HG03520 (cell line): Measurements from ENCODE around the gene SCAMP2.
"Not testable (repeated sequence)": the region's sequence is repeated elsewhere in the genome, so short reads cannot be mapped to it uniquely, and the experiment has no call there.

Experiments used
- ATAC-seq: cut with Tn5 transposase; IDR thresholded peaks from one replicate; pipeline ENCODE4 v1.9.1; 2021; ENCODE audit warnings: mild to moderate bottlenecking, moderate library complexity; ENCODE audit not compliant: unreplicated experiment

The SCAMP2 gene

DNA sequence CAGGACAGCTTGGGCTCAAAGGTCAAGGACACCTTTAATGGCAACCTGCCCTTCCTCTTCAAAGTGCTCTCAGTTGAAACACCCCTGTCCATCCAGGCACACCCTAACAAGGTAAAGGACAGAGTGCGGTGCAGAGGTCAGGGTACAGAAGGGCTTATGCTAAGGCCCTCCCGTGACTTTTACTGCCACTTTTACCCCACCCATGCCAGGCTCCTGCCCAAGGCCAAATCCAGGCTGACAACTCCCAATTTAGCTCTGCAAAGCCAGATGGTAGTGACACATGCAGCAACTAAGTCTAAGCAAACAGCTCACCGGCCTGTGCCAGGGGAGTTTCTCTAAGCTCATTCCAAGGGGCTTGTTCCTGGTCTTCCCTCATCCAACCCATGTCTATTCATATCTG lies 18.3 kb upstream of the SCAMP2 start:
- ATAC-seq: no peak

DNA sequence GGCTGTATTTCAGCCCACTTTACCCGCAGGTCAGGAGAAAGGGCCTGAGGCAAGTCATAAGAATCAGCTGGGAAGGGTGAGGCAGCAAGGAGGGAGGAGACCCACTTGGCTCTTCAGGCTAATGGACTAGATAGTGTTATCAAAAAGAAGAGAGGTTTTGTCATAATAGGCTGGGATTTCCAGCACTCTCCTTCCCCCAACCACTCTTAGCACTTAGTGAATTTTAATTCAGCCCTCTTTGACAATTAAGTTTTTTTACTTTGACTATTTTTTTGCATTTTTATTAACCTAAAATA lies 17.4 kb upstream of the SCAMP2 start:
- no peak for ATAC-seq

DNA sequence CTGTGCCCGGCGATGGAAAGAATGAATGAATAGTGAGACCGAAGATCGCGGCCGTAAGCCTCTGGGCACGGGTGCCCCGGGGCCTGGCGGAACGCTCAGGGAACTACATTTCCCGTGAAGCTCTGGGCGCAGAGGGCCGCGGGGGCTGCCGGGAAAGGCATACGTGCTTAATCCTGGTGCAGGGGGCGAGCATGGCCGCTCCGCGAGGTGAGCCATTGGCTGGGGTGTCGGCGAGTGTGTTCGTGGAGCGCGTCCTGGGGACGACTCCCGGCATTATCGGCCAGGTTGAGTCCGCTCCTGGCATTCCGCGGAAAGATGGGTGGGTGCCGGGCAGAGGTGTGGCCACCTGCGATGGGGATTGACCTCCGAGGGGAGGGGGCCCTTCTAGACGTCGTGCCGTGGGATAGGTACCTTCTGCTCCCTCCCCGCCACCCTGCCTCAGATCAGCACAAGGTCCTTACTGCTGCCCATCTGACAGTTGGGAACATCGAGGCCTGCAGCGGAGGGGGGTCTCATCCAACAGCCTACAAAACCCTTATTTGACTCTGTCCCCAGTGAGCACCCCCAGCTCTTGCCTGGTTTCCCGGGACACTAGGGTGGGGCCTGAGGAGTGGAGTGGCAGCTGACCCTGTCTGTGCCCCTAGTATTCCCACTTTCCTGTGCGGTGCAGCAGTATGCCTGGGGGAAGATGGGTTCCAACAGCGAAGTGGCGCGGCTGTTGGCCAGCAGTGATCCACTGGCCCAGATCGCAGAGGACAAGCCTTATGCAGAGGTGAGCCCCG lies 16.9 kb upstream of the SCAMP2 start, which contains the start of gene MPI:
MPI (plus strand) TSS at position 160 of the 782 bp plus-strand sequence; CDS start at position 192, 32 bp downstream.
- ATAC-seq: peak; percentile 77

DNA sequence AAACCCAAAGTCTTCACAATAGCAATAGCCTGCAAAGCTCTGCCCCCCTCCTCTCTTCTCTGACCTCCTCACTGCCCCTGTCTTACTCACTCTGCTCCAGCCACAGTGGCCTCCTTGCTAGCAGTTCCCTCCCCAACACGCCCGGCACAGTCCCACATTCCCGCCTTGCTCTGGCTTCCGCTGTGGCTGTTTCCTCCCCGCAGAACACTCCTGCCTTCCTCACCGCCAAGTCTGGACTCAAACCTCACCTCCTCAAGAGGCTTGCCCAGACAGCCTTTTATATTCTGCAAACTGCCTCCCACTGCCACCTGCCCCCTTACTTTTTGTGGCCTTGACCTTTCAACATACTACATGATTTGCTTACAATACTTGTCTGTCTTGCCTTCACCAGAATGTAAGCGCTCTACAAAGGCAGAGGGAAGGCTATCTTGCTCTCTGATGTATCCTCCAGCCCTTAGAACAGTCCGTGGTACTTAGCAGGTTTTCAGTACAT lies 16.3 kb upstream of the SCAMP2 start:
- ATAC-seq: no peak

DNA sequence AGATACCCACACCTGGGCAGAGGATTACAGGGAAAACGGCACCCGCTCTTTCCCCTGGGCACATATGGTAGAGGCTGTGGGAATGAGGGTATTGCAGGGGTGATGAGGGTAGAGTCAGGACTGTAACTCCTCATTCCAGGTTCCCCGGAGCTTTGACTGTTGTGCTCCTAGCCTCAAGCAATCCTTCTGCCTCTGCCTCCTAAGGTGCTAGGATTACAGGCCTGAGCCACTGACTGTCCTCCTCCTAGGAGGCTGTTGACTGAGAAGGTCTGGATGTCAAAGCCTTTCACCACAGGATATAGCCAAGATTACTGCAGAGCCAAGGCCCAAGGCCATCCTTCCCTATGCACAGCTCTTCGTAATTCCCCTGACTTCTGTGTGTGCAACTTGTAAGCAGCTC lies 15.6 kb upstream of the SCAMP2 start:
- ATAC-seq: no peak

DNA sequence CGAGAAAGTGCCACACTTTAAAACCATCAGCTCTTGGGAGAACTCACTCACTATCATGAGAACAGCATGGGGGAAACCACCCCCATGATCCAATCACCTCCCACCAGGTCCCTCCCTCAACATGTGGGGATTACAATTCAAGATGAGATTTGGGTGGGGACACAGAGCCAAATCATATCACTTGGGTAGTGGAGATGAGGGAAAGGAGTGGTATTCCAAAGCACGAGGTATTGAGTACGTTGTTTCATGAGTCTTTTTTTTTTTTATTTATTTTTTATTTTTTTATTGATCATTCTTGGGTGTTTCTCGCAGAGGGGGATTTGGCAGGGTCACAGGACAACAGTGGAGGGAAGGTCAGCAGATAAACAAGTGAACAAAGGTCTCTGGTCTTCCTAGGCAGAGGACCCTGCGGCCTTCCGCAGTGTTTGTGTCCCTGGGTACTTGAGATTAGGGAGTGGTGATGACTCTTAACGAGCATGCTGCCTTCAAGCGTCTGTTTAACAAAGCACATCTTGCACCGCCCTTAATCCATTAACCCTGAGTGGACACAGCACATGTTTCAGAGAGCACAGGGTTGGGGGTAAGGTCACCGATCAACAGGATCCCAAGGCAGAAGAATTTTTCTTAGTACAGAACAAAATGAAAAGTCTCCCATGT lies 14.5 kb upstream of the SCAMP2 start:
- not testable (repeated sequence) for ATAC-seq

DNA sequence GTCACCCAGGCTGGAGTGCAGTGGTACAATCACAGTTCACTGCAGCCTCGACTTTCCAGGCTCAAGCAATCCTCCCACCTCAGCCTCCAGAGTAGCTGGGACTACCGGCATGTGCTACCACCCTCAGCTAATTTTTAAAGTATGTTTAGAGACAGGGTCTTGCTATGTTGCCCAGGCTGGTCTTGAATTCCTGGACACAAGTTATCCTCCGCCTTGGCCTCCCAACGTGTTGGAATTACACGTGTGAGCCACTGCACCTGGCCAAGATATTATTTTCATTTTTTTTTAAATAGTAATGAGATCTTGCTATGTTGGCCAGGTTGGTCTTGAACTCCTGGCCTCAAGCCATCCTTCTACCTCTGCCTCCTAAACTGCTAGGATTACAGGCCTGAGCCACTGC lies 12.3 kb upstream of the SCAMP2 start:
- no peak for ATAC-seq

DNA sequence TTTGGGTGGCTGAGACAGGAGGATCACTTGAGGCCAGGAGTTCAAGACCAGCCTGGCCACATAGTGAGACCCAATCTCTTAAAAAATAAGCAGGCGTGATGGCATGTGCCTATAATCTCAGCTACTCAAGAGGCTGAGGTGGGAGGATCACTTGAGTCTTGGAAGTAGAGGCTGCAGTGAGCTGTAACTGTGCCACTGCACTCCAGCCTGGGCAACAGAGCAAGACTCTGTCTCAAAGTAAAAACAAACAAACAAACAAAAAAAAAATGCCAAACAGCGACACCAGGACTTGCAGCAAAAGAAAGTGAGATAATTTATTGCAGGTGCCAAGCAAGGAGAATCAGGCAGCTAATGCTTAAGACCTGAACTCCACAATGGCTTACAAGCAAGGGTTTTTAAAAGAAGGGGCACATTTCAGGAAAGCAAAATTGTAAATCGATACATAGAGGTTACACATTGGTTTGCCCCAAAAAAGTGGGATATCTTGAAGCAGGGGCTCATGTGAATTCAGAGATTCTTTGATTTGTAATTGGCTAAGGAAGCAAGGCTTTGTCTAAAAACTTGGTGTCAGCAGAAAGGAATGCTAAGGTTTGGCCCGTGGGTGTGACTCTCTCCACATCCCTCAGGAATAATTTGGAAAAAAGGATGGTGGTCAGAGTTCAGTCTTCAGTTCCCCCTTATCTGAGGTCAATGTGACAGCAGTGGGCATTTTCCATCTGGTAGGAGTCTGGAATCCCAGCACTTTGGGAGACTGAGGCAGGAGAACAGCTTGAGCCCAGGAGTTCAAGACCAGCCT lies 11.5 kb upstream of the SCAMP2 start:
- ATAC-seq: no peak

DNA sequence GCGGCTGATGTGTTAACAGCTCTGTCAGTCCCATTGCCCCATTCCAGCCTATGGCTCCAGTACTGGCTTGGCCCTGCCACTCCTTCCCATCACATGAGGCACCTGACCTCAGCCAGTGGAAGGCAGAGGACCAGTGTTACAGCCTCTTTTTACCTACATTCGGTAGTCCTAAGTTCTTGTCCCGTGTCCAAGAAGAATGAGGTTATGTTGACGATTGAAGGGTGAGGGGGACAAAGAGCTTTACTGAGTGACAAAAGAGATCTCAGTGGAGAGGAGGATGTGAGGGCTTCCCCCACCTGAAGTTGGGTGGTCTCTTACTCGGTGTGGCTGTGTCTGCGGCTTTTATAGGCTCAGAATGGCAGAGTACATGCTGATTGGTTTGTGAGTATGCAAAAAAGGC lies 9.4 kb upstream of the SCAMP2 start:
- ATAC-seq: no peak

DNA sequence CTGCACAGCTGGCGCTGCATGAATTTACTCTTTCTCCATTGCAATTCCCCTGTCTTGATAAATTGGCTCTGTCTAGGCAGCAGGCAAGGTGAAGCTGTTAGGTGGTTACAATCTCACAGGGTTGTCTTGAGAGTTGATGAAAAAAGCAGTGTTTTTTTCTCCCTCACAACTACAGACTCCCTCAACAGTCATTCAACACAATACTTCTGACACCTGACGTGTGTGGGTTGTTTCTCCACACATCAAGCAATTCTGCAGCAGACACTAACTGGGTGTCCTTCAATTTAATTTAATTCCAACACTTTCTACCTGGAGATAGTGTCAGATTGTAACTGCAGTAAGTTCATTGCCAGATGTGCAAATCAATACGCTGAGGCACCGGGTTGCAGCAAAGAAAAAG lies 5.1 kb upstream of the SCAMP2 start:
- ATAC-seq: no peak

DNA sequence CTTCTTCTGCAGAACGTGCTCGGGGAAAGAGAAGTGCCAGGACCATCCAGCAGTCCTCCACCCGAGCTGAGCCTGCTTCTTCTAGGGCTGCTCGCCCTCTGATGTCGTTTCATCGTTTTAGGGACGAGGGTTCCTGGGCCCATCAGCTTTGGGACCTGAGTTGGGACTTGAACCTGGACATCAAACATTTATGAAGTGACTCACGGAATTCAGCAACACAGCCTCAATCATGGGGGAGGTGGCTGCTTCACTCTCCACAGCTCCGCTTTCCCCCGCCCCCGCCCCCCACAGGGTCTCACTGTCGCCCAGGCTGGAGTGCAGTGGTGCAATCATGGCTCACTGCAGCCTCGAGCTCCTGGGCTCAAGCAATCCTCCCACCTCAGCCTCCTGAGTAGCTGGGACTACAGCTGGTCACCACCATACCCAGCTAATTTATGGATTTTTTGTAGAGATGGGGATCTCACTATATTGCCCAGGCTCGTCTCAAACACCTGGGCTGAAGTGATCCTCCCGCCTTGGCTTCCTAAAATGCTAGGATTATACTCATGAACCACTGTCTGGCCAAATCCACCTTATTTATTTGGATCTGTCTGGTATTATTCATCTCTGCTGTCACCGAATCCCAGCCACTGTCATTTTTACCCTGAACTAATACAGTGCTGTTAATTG lies 725 bp upstream of the SCAMP2 start:
- ATAC-seq: no peak

DNA sequence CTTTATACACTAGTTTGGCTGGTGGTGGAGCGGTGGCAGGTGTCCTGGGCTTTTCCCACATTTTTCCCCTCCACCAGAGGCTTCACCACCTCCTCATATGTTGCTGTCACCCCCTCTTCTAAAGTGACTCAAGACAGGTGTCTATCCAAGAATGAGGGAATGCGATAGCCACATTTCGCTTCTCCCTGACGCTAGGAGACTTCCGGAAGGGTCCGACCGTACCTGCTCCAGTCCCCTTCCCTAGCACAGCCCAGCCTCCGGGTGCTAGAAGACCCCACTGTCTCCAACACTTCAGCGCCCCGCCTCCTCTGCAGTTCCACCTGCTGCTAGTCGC lies 496 bp downstream of the SCAMP2 start:
- no peak for ATAC-seq

DNA sequence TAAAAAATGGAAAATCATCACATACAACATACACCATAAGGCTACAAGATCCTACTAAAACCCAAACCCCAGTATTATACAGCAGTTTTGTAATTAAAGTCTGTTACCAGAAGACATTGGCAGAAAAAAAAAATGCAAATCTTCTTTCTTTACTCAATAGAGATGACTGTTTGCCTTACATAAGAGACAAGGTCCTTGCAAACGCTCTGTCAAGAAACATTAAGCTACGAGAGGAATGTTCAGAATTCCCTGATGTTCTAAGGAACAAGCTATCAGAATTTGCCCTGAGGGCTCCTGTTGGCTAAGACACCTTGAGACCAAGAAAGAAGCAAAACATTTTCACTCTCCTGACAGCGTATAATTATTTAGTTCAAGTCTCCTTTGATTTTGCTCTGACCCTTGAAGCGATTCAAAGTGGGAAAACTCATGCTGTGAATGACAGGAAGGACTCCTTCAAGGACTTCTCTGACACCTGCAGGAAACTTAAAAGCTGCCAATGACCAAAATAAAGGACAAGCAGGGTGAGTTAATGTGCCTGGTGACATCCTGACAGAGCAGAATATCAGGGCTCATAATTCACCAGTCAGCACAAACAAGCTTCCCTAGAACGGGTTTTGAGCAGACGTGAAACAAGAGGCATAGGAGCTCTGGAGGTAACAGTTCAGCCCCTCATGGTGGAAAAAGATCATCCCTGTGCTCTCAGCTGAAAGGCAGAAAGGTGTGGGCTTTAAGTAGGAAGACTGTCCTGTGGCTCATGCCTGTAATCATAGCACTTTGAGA lies 2.5 kb downstream of the SCAMP2 start:
- ATAC-seq: no peak

DNA sequence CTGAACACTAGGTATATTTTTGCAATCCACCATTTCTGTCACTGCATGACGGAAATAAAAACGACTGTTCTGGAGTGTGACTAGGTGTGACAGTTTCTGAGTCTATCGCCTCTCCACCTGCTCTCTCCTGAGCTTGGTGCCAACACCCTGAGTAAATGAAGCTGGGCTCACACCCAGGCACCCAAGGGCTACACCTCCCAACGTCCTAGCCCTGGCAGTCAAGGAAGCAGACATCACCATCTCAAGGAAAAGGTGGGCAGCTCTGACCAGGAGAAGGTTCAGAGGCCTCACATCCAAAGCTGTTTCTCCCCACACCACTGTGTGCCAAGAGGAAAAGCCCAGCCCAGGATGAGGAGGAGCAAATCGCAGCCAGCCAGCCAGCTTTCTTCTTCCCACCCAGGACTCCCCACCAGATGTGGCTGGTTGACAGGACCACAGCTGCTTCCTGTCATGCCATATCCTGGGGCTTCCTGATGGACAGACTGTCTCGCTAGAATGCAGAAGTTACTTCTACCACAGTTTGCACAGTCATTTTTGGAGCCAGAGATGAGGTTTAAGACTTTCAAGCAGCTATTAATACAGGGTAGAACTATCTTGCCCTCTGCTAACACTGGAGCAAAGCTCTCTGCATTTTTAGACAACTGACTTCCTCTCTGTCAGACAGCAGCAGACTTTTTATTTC lies 3.3 kb downstream of the SCAMP2 start:
- ATAC-seq: peak; percentile 50

DNA sequence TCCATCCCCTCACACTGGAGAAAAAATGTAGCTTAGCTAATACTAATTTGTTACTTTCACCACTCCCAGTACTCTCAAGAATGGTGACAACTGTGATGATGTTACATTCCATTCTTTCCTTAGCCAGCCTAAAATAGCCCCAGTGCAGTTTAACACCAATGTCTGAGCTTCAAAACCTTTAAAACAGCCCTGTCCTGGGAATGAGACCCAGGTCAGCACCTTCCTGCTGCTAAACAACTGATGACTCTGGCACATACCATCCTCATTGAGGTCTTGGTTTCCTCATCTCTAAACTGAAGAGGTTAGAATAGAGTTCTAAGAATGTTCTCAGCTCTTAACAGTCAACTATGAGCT lies 3.8 kb downstream of the SCAMP2 start:
- no peak for ATAC-seq

DNA sequence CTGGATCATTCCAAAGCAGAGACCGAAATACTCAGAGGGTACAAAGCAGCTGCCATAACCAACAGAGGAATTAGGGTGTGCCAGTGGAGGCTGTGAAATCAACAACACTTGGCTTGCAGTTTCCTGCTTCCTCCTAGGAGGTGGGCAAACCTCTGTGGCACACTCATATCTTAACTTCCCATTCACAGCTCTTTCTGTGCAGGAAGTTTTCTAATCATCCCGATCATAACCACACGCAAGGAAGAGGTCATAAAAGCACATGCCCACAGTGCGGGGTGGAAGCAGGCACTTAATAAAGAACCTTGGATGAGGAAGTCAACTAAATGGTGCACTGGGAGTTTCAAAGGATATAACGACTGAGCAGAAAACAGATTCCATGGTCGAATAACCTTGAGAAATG lies 5.1 kb downstream of the SCAMP2 start:
- ATAC-seq: no peak

DNA sequence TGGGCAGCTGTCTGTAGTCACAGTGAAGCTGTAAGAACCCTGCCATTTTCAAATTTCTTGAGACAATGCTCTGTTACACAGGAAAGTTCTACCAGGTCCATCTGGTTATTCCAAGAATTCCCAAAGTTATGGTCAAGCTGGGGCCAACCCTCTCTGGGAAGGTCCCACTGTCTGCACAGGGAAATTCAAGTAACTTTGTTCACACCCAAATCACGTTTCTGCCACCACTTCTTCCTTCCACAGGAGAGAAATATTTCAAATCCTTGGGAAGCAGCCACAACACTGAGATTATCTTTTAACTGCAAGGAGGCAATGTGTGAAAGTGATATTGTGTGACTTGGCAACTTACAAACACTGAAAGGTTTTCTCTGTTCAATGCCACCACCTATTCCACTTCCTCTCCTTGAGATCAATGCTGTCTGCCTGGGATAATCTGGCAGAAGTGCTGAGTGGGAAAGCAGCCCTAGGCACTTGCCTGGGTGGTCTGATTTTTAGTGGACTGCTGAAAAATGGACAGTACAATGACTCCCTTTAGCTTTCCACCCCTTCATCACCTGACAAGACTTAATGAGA lies 5.6 kb downstream of the SCAMP2 start:
- no peak for ATAC-seq

DNA sequence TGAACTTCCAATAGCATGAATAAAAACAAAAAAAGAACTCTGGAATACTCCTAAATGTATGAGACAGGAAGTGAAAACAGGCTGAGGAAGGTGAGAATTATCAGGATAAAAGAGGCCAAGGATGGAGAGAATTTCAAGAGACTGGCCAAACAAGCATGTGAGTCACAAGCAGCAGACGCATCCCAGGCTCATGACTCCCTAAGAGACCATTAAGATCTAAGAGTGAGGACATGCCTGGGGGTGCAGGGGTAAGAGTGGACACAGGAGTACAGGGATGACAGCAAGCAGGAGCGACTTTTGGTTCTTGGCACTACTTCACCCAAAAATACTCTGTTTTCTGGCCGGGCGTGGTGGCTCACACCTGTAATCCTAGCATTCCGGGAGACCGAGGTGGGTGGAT lies 7.1 kb downstream of the SCAMP2 start:
- no peak for ATAC-seq

DNA sequence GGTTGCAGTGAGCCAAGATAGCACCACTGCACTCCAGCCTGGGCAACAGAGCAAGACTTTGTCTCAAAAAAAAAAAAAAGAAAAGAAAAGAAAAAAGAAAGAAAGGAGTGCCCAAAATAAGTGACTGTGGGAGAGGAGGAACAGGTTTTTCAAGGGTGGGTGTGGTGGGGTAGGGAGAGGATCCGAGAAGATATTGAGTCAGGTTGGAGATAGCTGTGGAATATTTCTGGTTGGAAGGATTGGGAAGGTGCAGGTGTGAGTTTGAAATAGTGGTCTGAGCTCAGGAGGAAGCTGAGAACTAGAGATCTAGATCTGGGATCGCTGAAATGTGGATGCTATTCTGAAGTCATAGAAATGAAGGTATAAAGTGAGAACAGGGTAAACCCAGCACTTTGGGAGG lies 7.8 kb downstream of the SCAMP2 start:
- no peak for ATAC-seq

DNA sequence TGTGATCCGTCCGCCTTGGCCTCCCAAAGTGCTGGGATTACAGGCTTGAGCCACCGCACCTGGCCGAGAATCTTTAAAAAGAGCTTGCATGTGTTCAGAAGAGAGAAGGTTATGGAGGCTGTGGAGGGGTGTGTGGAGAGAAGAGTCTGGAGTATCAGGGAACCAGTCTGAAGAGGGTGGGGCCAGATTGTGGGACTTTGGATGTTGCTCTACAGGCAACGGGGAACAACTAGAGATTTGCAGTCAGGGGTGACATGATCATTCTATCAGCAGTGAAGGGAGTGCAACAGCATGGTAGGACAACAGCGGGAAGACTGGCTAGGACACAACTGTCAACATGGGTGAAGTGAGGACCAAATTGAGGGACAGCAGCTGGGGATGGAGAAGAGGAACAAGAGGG lies 8.9 kb downstream of the SCAMP2 start:
- no peak for ATAC-seq
